H1 (cell line): ENCODE results near the gene IDH2. TPM values are rescaled to one million over a fixed set of nuclear protein-coding genes. Genes with fewer than 3 reads are reported as not detected.

ENCODE experiments used
- BCL11A ChIP-seq, 2 experiments: IDR thresholded peaks; one replicate each; pipeline ENCODE4 v1.6.1; 2011; ENCODE audit warnings: low read depth in 2 of 2, low read length in 2 of 2, mild to moderate bottlenecking in 2 of 2
- BRCA1 ChIP-seq: IDR thresholded peaks from 2 replicates; pipeline ENCODE4 v1.6.1; 2012; ENCODE audit warnings: low read depth, low read length, improper control_type of control experiment
- CHD1 ChIP-seq: IDR thresholded peaks from 2 replicates; pipeline ENCODE4 v1.6.1; 2012; ENCODE audit warnings: low read depth, low read length, improper control_type of control experiment
- KDM1A ChIP-seq: fragments of 200-600, 300-600 bp; sonication (generic); IDR thresholded peaks from 2 replicates; pipeline ENCODE4 v1.7.1; 2016; ENCODE audit warnings: mild to moderate bottlenecking, low read length, borderline replicate concordance
- KDM4A ChIP-seq: IDR thresholded peaks from one replicate; pipeline ENCODE4 v1.7.1; 2012; ENCODE audit warnings: low read depth, mild to moderate bottlenecking, moderate library complexity, low read length, inconsistent platforms; ENCODE audit not compliant: severe bottlenecking
- KDM5A ChIP-seq: fragments of 200-600 bp; IDR thresholded peaks from 2 replicates; pipeline ENCODE4 v1.7.1; 2012; ENCODE audit warnings: mild to moderate bottlenecking, low read length, inconsistent platforms, mixed read lengths
- RNF2 ChIP-seq: fragments of 200-900, 300-1000 bp; sonication (generic); IDR thresholded peaks from 2 replicates; pipeline ENCODE4 v1.7.1; 2016; ENCODE audit warnings: borderline replicate concordance, low read depth, mild to moderate bottlenecking, antibody characterized with exemption, low read length; ENCODE audit not compliant: poor library complexity, severe bottlenecking; ENCODE audit errors: missing control alignments
- SUZ12 ChIP-seq: fragments of 200-600 bp; sonication (generic); IDR thresholded peaks from 2 replicates; pipeline ENCODE4 v1.6.1; 2012; ENCODE audit warnings: mild to moderate bottlenecking, inconsistent platforms, low read length, moderate library complexity, mixed read lengths
- USF2 ChIP-seq: IDR thresholded peaks from 2 replicates; pipeline ENCODE4 v1.6.1; 2011; ENCODE audit warnings: low read length, improper control_type of control experiment
- polyA plus RNA-seq, 7 experiments: library from polyadenylated mRNA; depleted of rRNA in 3 of 7; stranded (reverse) in 5 of 7; unstranded in 2 of 7; fragments of >200 nt in 5 of 7; fragments of 200-250 nt in 2 of 7; gene quantifications; 1 replicate in 5 of 7; 2 replicates in 1 of 7; 4 replicates in 1 of 7; pipeline versions ENCODE4 v1.2.1 to v1.2.3, GENCODE V29; 2011 to 2013; ENCODE audit warnings: missing spikeins in 2 of 7, mixed read lengths in 2 of 7
- total RNA-seq: library from RNA; stranded (reverse); fragmentation: NEBNext Ultra II Directional; extraction: Animal tissue kit (Norgen Biotek cat#: 25700); gene quantifications from 2 replicates; pipeline ENCODE4 v1.2.1, GENCODE V29; 2021
- TF ChIP-seq, protein P1 (sequence below): fragments of 300-600 bp; sonication (generic); IDR thresholded peaks from 2 replicates; pipeline ENCODE4 v1.7.1; 2012; ENCODE audit warnings: low read length, moderate library complexity, mild to moderate bottlenecking, inconsistent platforms; ENCODE audit not compliant: insufficient replicate concordance

IDH2 gene
- total and polyA plus RNA-seq, 2 of the 8 experiments (the other 6 are each of a cell fraction or from before 2014, with no cell fraction given): 64.2 to 84.6 TPM

- TF ChIP-seq RNF2: no peak
- TF ChIP-seq KDM4A: no peak
- no peak for TF ChIP-seq CHD1
- no peak for TF ChIP-seq SUZ12
- no peak for TF ChIP-seq KDM1A
- TF ChIP-seq BRCA1: no peak
- no peak for TF ChIP-seq USF2
- TF ChIP-seq BCL11A (IDR thresholded peaks at IDR 0.05; ENCODE audit: low read depth in 2 of 2, low read length in 2 of 2): no peak
- no peak for TF ChIP-seq KDM5A
- TF ChIP-seq, protein P1, sequence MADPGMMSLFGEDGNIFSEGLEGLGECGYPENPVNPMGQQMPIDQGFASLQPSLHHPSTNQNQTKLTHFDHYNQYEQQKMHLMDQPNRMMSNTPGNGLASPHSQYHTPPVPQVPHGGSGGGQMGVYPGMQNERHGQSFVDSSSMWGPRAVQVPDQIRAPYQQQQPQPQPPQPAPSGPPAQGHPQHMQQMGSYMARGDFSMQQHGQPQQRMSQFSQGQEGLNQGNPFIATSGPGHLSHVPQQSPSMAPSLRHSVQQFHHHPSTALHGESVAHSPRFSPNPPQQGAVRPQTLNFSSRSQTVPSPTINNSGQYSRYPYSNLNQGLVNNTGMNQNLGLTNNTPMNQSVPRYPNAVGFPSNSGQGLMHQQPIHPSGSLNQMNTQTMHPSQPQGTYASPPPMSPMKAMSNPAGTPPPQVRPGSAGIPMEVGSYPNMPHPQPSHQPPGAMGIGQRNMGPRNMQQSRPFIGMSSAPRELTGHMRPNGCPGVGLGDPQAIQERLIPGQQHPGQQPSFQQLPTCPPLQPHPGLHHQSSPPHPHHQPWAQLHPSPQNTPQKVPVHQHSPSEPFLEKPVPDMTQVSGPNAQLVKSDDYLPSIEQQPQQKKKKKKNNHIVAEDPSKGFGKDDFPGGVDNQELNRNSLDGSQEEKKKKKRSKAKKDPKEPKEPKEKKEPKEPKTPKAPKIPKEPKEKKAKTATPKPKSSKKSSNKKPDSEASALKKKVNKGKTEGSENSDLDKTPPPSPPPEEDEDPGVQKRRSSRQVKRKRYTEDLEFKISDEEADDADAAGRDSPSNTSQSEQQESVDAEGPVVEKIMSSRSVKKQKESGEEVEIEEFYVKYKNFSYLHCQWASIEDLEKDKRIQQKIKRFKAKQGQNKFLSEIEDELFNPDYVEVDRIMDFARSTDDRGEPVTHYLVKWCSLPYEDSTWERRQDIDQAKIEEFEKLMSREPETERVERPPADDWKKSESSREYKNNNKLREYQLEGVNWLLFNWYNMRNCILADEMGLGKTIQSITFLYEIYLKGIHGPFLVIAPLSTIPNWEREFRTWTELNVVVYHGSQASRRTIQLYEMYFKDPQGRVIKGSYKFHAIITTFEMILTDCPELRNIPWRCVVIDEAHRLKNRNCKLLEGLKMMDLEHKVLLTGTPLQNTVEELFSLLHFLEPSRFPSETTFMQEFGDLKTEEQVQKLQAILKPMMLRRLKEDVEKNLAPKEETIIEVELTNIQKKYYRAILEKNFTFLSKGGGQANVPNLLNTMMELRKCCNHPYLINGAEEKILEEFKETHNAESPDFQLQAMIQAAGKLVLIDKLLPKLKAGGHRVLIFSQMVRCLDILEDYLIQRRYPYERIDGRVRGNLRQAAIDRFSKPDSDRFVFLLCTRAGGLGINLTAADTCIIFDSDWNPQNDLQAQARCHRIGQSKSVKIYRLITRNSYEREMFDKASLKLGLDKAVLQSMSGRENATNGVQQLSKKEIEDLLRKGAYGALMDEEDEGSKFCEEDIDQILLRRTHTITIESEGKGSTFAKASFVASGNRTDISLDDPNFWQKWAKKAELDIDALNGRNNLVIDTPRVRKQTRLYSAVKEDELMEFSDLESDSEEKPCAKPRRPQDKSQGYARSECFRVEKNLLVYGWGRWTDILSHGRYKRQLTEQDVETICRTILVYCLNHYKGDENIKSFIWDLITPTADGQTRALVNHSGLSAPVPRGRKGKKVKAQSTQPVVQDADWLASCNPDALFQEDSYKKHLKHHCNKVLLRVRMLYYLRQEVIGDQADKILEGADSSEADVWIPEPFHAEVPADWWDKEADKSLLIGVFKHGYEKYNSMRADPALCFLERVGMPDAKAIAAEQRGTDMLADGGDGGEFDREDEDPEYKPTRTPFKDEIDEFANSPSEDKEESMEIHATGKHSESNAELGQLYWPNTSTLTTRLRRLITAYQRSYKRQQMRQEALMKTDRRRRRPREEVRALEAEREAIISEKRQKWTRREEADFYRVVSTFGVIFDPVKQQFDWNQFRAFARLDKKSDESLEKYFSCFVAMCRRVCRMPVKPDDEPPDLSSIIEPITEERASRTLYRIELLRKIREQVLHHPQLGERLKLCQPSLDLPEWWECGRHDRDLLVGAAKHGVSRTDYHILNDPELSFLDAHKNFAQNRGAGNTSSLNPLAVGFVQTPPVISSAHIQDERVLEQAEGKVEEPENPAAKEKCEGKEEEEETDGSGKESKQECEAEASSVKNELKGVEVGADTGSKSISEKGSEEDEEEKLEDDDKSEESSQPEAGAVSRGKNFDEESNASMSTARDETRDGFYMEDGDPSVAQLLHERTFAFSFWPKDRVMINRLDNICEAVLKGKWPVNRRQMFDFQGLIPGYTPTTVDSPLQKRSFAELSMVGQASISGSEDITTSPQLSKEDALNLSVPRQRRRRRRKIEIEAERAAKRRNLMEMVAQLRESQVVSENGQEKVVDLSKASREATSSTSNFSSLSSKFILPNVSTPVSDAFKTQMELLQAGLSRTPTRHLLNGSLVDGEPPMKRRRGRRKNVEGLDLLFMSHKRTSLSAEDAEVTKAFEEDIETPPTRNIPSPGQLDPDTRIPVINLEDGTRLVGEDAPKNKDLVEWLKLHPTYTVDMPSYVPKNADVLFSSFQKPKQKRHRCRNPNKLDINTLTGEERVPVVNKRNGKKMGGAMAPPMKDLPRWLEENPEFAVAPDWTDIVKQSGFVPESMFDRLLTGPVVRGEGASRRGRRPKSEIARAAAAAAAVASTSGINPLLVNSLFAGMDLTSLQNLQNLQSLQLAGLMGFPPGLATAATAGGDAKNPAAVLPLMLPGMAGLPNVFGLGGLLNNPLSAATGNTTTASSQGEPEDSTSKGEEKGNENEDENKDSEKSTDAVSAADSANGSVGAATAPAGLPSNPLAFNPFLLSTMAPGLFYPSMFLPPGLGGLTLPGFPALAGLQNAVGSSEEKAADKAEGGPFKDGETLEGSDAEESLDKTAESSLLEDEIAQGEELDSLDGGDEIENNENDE: no peak
Measured at GRCh38 chr15:90143166-90143655, 40.9 kb upstream of the IDH2 start (continued).
